GM13977 (cell line): ENCODE measurements around the gene PIPOX.

Source experiments
- DNase-seq: peaks from one replicate; pipeline ENCODE4 v3.0.0; 2012; ENCODE audit warnings: low spot score
- CTCF ChIP-seq: IDR thresholded peaks from 2 replicates; pipeline ENCODE4 v1.5.1; 2012; ENCODE audit warnings: mild to moderate bottlenecking, control low read depth; ENCODE audit not compliant: insufficient read depth; ENCODE audit errors: extremely low read depth, missing control alignments
- in situ Hi-C: fragments of 300-500 bp; cut with MboI; formaldehyde crosslinking; loops from one replicate; pipeline ENCODE4 v1.12.0; 2022; ENCODE audit warnings: low sequenced_read_pairs, low pct_unique_long_range_greater_than_20kb, mixed read lengths, inconsistent platforms; ENCODE audit not compliant: unreplicated experiment

Gene PIPOX

GRCh38 chr17:29076722-29077121, 33.8 kb downstream of the PIPOX start:
- in situ Hi-C loops = no loop called here
- DNase-seq = no peak
- no peak for TF ChIP-seq CTCF

- no peak for TF ChIP-seq CTCF
- no peak for DNase-seq
Observed at GRCh38 chr17:29077320-29077719, 34.4 kb downstream of the PIPOX start.

GRCh38 chr17:29078183-29079045, 35.5 kb downstream of the PIPOX start:
- DNase-seq = no peak
- TF ChIP-seq CTCF = no peak
- in situ Hi-C loops = no loop called here

More at GRCh38 chr17:29077320-29077719, 34.4 kb downstream of the PIPOX start:
- in situ Hi-C loops = no loop called here

GRCh38 chr17:29079433-29079832, 36.5 kb downstream of the PIPOX start:
- no peak for TF ChIP-seq CTCF
- no peak for DNase-seq
- in situ Hi-C loops = no loop called here

- in situ Hi-C loops = no loop called here
- DNase-seq = no peak
- TF ChIP-seq CTCF = no peak
Observed at GRCh38 chr17:29079887-29080286, 36.9 kb downstream of the PIPOX start.

- in situ Hi-C loops = no loop called here
- no peak for TF ChIP-seq CTCF
- DNase-seq = no peak
Observed at GRCh38 chr17:29080323-29080722, 37.4 kb downstream of the PIPOX start.
